DMS114 treated with DMSO at 0.1 percent for 48 hours (cell line): ENCODE data around the gene CDCP1.

Experiments
- DNase-seq: peaks from one replicate; lab custom pipeline; 2025; ENCODE audit not compliant: unreplicated experiment; lab: John Stamatoyannopoulos, UW

The CDCP1 gene, protein sequence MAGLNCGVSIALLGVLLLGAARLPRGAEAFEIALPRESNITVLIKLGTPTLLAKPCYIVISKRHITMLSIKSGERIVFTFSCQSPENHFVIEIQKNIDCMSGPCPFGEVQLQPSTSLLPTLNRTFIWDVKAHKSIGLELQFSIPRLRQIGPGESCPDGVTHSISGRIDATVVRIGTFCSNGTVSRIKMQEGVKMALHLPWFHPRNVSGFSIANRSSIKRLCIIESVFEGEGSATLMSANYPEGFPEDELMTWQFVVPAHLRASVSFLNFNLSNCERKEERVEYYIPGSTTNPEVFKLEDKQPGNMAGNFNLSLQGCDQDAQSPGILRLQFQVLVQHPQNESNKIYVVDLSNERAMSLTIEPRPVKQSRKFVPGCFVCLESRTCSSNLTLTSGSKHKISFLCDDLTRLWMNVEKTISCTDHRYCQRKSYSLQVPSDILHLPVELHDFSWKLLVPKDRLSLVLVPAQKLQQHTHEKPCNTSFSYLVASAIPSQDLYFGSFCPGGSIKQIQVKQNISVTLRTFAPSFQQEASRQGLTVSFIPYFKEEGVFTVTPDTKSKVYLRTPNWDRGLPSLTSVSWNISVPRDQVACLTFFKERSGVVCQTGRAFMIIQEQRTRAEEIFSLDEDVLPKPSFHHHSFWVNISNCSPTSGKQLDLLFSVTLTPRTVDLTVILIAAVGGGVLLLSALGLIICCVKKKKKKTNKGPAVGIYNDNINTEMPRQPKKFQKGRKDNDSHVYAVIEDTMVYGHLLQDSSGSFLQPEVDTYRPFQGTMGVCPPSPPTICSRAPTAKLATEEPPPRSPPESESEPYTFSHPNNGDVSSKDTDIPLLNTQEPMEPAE

DNA sequence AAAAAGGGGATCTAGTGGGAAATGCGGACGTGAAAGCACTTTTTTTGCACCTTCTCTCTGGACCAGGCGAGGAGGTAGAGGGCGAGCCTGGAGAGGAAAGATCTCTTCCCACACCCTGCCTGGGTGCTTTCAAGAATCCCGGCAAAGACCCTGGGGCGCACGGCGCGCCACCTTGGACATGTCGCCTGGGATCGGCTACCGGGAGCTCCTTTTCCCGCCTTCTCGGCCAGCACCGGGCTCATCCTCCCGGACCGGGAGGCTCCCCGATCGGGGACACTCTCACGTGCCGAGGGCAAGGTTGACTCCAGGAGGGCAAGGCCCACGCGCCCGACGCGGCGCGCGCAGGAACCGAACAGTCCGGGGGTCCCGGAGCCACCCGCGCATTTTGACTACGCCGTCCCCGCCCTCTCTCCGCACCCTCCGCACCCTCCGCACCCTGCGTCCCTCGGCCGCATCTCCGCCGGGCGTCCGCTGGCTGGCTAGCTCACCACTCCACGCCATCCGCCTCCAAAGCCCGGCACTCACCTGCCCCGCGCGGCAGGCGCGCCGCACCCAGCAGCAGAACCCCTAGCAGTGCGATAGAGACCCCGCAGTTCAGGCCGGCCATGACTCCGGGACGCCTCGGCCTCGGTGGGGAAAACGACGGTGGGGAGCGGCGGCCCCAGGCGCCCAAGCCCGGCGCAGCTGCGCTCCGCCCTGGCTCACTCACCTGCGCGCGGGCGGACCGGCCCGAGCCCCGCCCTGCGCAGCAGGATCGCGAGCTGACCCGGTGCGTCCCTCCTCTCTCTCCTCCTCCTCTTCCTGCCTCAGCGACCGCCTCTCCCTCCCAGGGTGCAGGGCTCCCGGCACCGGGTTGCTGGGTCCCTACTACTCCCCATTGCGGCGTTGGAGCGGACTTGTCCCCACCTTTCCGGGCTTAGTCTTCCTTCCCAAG, at the start of gene CDCP1:
CDCP1 (minus strand) TSS at position 698 of the 934 bp plus-strand sequence; CDS start at position 607, 91 bp downstream.
- DNase-seq: no peak

DNA sequence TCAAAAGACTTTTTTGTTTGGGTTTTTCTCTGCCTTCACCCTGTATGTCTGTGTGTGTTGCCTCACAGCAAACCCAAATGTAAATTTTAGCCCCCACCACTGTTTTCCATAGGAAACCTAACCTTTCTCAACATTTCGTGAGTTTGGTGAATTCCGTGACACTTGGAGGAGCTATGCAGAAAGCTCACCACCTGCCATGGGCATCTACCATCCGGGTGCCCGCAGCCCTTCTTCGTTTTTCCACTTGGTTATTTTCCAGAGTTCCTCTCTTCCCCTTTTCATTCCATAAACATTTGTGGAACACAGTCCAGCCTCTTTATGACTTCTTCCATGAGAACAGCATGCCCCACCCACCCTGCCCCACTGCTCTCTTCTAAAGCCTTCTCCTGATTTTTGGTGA, 48.6 kb upstream of the CDCP1 start:
- DNase-seq: no peak

DNA sequence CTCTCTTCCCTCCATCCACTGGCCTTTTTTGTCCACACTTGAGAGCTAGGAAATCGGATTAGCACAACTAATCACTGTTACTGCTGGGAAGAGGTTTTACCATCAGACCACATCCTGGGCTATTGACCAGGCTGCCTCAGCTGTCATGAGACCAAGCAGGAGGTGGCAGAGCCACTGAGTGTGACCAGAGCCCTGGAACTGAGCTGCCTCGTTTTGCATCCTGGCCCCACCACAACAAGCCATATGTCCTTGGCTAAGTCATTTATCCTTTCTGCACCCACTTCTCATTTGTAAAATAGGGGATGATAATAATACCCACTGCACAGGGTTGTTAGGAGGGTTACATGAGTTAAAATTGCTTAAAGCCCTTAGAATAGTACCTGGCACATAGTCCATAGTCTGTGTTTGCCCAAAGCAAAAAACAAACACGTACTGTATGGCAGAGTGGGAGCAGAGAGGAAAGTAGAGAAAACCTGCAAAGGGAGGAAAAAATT, 45.8 kb upstream of the CDCP1 start:
- DNase-seq: no peak

DNA sequence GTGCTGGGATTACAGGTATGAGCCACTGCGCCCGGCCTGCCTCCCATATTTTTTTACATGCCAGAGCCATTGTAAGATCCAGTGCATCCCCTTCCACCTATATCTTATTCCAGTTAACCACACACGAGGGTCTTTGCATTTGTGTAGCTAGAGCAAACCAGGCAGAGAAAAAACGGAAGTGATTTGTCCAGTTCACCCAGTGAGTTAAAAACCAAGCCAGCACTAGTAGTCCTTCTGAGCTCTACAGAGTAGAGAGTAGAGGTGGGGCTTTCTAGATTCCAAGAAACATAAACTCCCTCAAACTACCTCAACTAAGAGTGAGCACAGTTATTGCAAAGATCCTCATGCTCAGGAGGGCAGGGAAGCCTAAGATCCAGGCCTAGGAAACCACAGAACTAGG, 45.2 kb upstream of the CDCP1 start:
- no peak for DNase-seq

DNA sequence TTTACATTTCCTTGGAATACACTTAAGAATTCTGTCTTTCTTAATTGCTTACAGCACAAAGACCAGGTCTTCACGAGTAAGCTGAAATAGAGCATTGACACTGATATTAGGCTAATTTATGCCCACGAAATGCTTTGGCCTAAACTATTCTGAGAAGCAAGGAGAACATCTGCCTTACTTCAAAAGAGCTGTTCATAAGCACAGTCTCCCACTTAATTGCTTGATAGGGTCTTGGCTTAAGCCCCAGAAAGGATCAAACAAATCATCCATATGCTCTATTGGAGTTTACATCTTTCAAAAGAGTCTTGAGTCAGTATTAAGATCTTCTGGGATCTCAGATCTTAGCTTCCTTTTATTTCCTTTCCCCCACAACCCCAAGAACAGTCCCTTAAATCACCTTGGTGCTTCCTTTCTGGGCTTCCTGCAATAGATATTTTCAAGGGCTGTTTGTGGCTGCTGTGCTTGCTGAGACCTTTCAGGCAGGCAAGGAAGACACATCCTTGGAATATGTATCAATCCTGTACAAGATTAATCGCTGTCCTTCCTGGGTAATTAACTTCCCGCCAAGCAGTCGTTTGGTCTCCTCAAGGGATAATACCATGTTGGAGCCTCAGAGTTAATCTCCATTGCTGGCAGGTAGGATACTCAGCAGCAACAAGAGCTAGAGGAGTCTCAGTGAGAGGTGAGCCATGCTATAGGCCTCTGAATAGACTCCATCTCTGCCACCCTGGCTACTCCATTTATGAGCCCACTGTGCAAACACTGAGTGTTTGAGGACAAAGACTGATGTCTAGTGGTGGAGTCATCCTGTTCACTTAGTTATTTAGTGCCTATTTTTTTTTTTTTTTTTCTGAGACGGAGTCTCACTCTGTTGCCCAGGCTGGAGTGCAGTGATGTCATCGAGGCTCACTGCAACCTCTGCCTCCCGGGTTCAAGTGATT, 42.8 kb upstream of the CDCP1 start:
- DNase-seq: no peak

DNA sequence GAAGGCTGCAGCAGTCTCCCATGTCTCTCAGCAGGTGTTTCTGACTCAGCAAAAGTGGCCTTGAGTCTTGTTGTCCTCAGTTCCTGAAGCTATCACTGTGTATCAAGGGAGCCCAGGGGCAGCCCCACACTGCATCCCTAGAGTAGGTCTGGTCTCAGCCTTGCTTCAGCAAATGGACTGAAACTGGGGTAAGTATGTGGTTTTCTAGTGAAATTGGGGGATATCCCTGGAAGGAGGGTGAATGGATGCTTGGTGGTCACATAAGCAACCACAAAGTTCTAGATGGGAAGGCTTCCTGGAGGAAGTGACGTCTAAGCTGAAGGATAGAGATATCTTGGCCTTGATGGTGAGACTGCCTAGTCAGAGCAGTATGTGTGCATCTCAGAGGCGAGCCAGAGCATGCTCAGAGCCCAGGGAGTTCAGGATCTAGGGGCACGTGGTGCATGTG, 41.5 kb upstream of the CDCP1 start:
- DNase-seq: no peak

DNA sequence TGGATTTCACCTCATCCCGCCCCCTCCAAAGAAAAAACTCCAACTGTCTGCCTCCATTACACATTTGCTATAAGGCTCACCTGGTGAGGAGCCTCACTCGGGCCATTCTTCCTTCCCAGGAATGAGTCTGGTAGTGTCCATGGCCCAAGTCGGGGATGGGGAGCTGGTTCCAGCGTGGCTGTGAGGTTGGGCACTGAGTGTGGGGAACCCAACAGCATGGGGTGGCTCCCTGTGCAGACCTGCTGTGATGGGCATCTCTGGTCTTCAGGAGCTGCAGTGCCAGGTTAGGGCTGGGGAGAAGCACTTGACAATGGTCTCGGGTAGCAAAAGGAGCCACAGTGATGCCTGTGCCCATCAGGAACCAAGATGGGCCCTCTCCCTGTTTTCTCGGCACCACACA, 40.7 kb upstream of the CDCP1 start:
- no peak for DNase-seq

DNA sequence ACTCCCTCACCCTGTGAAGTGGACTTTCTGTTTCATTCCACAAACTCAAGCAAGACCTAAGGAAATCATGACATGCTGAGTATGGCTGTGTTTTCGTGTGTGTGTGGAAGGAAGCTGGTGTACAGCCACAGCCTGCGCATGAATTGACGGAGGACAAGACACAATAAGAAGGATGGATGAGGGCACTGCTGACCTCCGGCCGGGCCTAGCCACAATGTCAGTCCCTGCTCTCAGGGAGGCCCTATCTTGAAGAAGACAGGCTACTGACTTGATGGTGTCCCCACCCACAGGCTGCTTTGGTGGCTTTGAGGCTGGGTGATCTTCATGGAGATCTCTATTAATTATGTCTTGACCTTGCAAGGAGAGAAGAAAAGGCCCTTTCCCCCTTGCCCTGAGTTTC, 39.3 kb upstream of the CDCP1 start:
- DNase-seq: no peak

DNA sequence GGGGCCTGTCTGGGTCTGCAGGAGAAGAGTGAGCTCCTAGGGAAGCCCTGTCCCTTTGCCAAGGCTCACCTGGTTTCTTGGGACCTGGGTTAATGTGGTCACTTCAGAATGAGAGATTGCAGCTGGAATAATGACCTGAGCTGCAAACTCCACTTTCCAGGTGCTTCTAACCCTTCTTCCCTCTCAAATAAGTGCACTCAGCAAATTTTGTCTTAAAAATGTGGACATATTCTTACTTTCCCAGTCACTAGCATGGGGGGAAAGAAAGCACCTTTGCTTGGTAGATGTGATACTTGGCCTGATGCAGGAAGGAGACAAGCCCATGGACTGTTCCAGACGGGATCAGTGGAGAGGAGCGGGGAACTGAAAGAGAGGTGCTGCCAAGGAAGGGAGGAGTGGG, 38.9 kb upstream of the CDCP1 start:
- DNase-seq: no peak

DNA sequence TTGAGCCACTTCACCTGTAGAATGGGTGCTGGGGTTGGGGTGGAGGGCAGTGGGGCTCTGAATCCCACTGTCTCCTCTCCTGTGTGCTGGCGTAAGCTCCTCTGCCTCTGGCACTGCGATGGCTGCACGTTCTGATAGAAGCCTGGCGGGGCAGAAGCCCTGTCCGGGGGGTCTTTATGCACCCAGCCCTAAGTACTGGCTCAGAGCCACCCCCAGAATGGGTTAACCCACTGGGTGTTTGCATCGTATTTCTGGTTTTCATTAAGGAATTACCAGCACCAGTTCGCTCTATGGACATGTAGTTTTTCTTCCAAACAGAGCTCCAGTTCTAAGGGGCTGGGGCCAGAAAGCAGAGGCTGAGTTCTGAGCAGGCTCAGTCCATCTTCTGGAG, 37.7 kb upstream of the CDCP1 start:
- DNase-seq: no peak

DNA sequence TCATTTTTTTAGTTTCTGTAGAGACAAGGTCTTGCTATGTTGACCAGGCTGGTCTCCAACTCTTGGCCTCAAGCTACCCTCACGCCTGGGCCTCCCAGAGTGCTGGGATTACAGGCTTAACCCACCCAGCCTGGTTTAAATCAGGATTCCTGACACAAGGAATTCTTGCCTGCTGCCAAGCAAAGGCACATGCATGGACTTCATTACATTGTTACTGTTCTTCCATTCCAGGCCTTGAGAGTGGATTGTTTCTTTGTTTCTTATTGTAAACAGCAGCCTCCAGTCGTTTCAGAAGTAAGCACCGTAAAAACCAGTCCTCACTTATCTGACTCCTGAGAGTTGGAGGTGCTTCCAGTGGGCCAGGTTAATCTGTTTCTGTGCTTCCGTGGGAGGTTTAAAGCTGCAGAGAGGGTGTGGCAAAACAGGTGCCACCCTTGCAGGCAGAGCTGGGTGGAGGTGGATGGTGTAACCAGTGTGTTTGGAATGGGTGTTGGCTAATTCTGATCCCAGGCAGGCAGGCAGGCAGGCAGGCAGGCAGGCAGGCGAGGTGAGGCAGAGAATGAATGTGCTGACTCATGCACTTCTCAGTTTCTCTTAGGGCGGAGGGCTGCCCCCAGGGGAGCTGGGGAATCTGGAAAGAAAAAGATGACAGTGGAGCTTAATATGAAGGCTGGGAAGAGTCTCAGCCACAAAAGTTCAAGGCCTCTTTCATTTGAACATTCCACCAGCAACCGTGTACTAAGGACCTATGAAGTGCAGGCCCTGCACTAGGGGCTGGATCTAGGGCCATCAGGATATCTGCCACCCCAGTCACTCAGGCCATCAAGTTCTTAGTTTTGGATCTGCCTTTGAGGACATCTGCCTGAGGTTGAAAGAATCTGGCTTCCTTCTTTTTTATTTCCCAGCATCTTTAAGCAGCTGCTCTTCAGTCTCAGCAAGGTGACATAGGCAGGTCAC, 37.0 kb upstream of the CDCP1 start:
- no peak for DNase-seq

DNA sequence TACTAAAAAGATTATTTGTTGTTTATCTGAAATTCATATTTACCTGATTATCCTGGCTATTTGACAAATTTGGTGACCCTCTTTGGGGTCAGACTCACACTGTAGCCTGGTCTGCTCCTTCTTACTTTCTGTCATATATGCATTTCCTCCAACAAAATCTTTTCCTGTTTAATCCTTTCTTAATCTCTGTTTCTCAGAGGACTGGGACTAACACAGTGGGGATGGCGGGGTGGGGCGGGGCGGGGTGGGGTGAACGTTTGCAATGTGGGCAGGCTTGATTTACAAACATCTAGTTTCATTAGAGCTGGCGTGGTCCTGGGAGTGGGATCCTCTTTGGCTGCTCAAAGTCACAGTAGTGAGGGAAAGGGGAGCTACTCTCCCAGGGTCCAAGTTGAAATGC, 35.3 kb upstream of the CDCP1 start:
- no peak for DNase-seq

DNA sequence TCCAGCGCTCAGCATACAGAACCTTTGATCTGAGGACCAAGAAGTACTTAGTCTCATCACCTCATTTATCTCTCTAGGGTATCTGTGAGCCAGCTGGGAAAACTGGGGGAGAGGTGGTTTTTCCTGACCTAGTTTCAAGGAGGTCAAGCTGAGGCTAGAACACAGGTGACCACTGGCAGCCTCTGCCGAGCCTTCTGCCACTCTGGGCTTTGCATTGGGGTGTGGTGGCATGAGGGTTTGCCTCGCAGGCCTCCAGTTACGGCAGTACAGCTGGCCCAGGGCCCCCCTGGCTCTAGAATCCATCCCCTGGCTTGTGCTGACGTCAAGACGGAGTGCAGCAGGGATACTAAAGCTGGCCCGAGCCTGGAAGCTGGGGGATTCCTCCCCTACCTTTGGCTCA, 34.7 kb upstream of the CDCP1 start:
- no peak for DNase-seq

DNA sequence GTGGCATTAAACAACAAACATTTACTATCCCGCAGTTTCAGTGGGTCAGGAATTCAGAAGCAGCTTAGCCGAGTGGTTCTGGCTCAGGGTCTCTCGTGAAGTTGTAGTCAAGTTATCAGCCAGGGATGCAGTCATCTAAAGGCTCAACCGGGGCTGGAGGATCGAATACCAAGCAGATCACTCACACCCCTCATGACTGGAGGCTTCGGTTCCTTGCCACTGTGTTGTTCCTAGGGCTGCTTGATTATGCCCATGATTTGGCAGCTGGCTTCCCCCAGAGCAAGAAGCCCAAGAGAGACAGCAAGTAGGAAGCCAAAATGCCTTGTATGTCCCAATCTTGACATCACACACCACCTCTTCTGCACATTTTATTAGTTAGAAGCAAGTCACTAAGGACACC, 33.9 kb upstream of the CDCP1 start:
- no peak for DNase-seq

DNA sequence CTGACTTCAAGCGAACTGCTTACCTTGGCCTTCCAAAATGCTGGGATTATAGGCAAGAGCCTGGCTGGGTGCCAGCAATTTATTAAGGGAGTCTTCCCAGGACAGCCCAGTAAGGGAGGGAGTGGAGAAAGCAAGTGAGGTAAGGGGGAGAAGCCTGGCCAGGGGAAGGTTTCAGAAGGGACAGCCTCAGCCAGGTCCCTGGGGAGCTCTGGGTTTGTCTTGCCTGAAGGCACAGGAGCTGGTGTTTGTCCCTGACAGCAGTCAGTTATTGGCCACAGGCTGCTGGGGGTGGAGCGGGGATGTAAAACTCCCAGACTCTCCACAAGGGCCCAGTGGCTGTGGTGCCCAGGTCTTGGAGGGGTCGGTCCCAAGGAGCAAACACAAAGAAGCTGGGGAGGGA, 33.0 kb upstream of the CDCP1 start:
- no peak for DNase-seq

DNA sequence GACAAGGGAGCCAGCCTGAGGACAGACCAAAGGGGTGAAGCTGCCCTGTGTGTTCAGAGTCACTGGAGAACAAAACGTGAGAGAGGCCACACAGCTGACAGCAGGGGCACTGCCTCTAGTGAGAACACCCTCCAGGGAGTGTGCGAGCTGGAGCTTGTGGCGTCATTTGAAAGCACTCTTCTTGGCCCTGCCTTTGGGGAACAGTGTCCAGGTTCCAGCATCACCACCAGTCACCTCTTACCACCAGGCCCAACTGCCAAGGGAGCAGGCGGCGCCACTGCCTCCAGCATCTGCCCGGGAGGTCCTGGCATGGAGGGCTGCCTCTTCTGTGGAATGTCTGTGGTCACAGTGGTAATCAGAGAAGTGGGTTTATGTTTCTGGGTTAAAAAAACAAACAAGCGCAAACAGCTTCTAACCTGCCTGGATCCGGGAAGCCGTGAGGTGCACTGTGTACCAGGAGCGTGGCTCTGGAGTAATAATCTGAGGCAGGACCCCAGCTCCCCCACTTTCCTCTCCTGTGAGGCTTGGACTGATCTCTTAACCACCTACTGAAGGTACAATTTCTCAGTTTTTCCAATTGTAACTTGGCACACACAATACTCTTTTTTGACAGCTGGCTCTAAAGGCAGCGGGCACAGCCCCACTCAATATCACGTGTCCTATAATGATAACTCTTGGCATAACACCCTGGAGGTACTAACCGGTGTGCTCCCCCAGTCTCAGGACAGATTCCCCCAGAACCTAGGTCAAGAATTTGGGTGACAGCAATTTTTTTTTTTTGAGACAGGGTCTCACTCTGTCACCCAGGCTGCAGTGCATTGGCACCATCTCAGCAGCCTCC, 32.2 kb upstream of the CDCP1 start:
- DNase-seq: no peak

DNA sequence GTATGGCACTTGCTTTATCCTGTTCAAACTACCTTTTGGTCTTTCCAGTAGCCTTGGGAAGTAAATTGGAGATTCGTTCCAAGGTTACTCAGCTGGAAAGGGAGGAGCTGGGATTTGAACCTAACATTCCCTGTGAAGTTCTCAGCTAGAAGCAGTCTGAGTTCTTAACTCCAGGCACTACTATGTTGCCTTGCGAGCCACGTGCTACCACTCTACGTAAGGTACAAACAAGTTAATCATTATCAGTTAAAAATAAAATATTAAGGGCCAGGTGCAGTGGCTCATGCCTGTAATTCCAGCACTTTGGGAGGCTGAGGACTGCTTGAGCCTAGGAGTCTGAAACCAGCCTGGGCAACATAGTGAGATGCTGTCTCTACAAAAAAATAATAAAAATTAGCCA, 30.7 kb upstream of the CDCP1 start:
- DNase-seq: no peak

DNA sequence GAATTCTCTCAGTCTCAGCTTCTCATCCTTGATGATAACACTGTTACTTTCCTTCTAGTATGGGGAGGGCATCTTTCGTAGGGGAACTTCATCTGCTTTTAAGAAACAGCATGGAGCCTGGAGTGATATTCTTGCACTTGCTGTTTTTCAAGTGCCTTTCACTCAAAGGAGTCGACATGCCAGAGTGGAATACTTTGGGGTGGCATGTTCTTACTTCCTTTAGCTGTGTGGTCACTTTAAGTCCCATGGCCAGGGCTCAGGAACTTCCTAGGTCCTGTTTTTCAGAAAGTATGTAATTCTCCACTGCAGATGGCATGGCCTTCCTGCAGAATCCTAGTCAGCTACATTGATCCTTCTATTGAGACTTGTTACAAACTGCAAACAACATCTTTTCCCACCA, 28.1 kb upstream of the CDCP1 start:
- no peak for DNase-seq
